GM12878 (cell line): ENCODE data around the gene GRIN2D. TPM values are rescaled to one million over a fixed set of nuclear protein-coding genes. Genes with fewer than 3 reads are reported as not detected.
A peak's percentile ranks its signal among the peaks of the same experiment; 100 is the strongest.

ENCODE experiments used
- ATAC-seq: fragments of 200-7000 bp; cut with Tn5 transposase; 3 replicates; pipeline ENCODE4 v1.9.1; 2020; ENCODE audit warnings: mild to moderate bottlenecking, moderate library complexity
- BruUV-seq: library from RNA; stranded (reverse); fragments of 400-500 nt; replicated peaks from 2 replicates; lab custom pipeline; 2021; lab: Mats Ljungman, UMichigan
- CTCF ChIA-PET: fragments of 300-600 bp; sonication (Branson Sonifier 250); formaldehyde crosslinking; extraction: SDS; loops from one replicate; lab custom pipeline; 2021; ENCODE audit warnings: inconsistent platforms; lab: Yijun Ruan, JAX
- POLR2A ChIA-PET: fragments of 350-600 bp; formaldehyde crosslinking; extraction: SDS; loops from one replicate; lab custom pipeline; 2021; ENCODE audit warnings: inconsistent platforms; lab: Charles Lee
- RAD21 ChIA-PET: fragments of 300-600 bp; sonication (Branson Sonifier 250); formaldehyde crosslinking; loops from one replicate; lab custom pipeline; 2023; ENCODE audit warnings: antibody characterized with exemption; ENCODE audit not compliant: unreplicated experiment; lab: Charles Lee
- SMC1A ChIA-PET: fragments of 300-600 bp; sonication (Branson Sonifier 250); formaldehyde crosslinking; loops from one replicate; lab custom pipeline; 2023; ENCODE audit not compliant: unreplicated experiment, uncharacterized antibody; lab: Charles Lee
- DNase-seq: peaks from one replicate; pipeline ENCODE4 v3.0.0-alpha.2; 2011; ENCODE audit warnings: low read depth, low spot score
- FAIRE-seq: peaks from 3 replicates; lab custom pipeline; 2011; peaks lifted over from hg19 to GRCh38; lab: Jason Lieb, UNC
- H2AFZ ChIP-seq: 2 replicates; pipeline ENCODE4 v1.6.0; 2011; ENCODE audit warnings: low read depth, low read length, control low read depth; ENCODE audit not compliant: control insufficient read depth
- H3K27ac ChIP-seq: 2 replicates; pipeline ENCODE4 v1.5.1; 2011; ENCODE audit warnings: control low read depth; ENCODE audit not compliant: control insufficient read depth, insufficient read depth
- H3K27me3 ChIP-seq, 2 experiments: replicated peaks in 1 of 2; 2 replicates each; pipeline versions ENCODE4 v1.6.0 to v1.6.1; 2011; ENCODE audit warnings: low read length in 1 of 2; ENCODE audit not compliant: control insufficient read depth in 2 of 2, insufficient read depth in 2 of 2
- H3K36me3 ChIP-seq, 2 experiments: 2 replicates each; pipeline ENCODE4 v1.5.1; 2011; ENCODE audit warnings: low read length in 1 of 2; ENCODE audit not compliant: control insufficient read depth in 2 of 2, insufficient read depth in 2 of 2
- H3K4me1 ChIP-seq: 2 replicates; pipeline ENCODE4 v1.6.1; 2011; ENCODE audit warnings: mild to moderate bottlenecking, low read length, moderate library complexity, mixed read lengths; ENCODE audit not compliant: control insufficient read depth, insufficient read depth
- H3K4me2 ChIP-seq: 2 replicates; pipeline ENCODE4 v1.6.0; 2011; ENCODE audit warnings: control low read depth; ENCODE audit not compliant: control insufficient read depth, insufficient read depth
- H3K4me3 ChIP-seq: fragments of 200-600 bp; sonication (generic); 2 replicates; pipeline ENCODE4 v1.5.1; 2016
- H3K79me2 ChIP-seq: 2 replicates; pipeline ENCODE4 v1.6.0; 2011; ENCODE audit warnings: low read length; ENCODE audit not compliant: control insufficient read depth, insufficient read depth
- H3K9ac ChIP-seq: 2 replicates; pipeline ENCODE4 v1.8.0; 2011; ENCODE audit warnings: low read length, control low read depth, mixed read lengths; ENCODE audit not compliant: control insufficient read depth, insufficient read depth
- H3K9me3 ChIP-seq: replicated peaks from 3 replicates; pipeline ENCODE4 v1.5.1; 2011; ENCODE audit warnings: mild to moderate bottlenecking, low read length; ENCODE audit not compliant: control insufficient read depth, insufficient read depth
- H4K20me1 ChIP-seq: 2 replicates; pipeline ENCODE4 v1.6.0; 2011; ENCODE audit not compliant: control insufficient read depth, insufficient read depth
- BCLAF1 ChIP-seq: fragments of 450-650 bp; IDR thresholded peaks from 2 replicates; pipeline ENCODE4 v1.6.1; 2017; ENCODE audit warnings: antibody characterized with exemption, mild to moderate bottlenecking, moderate library complexity
- CBX5 ChIP-seq: sonication (generic); IDR thresholded peaks from 2 replicates; pipeline ENCODE4 v1.6.1; 2016; ENCODE audit warnings: low read depth, moderate library complexity, mild to moderate bottlenecking, inconsistent platforms
- CREB1 ChIP-seq: IDR thresholded peaks from 2 replicates; pipeline ENCODE4 v1.6.1; 2012; ENCODE audit warnings: low read depth, mild to moderate bottlenecking, inconsistent platforms
- EED ChIP-seq: sonication (generic); IDR thresholded peaks from 2 replicates; pipeline ENCODE4 v1.6.1; 2016; ENCODE audit warnings: antibody characterized with exemption, low read depth
- GATAD2B ChIP-seq: fragments of 450-650 bp; conservative IDR thresholded peaks from 2 replicates; pipeline ENCODE4 v1.6.1; 2017; ENCODE audit warnings: low read depth, mild to moderate bottlenecking, moderate library complexity
- MYC ChIP-seq: IDR thresholded peaks from 2 replicates; pipeline ENCODE4 v1.6.1; 2011; ENCODE audit warnings: mild to moderate bottlenecking, low read length, moderate library complexity, inconsistent platforms; ENCODE audit not compliant: insufficient read depth, insufficient replicate concordance, insufficient read length, severe bottlenecking
- NR2C2 ChIP-seq: IDR thresholded peaks from 2 replicates; pipeline ENCODE4 v1.6.1; 2011; ENCODE audit warnings: borderline replicate concordance, low read depth; ENCODE audit not compliant: control insufficient read depth, insufficient read length
- PKNOX1 ChIP-seq: fragments of 450-650 bp; IDR thresholded peaks from 2 replicates; pipeline ENCODE4 v1.6.1; 2016; ENCODE audit warnings: mild to moderate bottlenecking
- REST ChIP-seq: IDR thresholded peaks from 2 replicates; pipeline ENCODE4 v1.6.1; 2012; ENCODE audit warnings: mild to moderate bottlenecking, low read depth, low read length
- SMAD1 ChIP-seq: fragments of 450-650 bp; IDR thresholded peaks from 2 replicates; pipeline ENCODE4 v1.6.1; 2018; ENCODE audit warnings: mild to moderate bottlenecking, low read depth; ENCODE audit not compliant: partially characterized antibody
- SP1 ChIP-seq: IDR thresholded peaks from one replicate; pipeline ENCODE4 v1.6.1; 2011; ENCODE audit warnings: low read depth, low read length
- SREBF2 ChIP-seq: IDR thresholded peaks from 2 replicates; pipeline ENCODE4 v1.6.1; 2012; ENCODE audit warnings: mild to moderate bottlenecking, low read length
- YY1 ChIP-seq: IDR thresholded peaks from 2 replicates; pipeline ENCODE4 v1.6.1; 2011; ENCODE audit warnings: low read depth, mild to moderate bottlenecking, low read length
- ZNF24 ChIP-seq: fragments of 450-650 bp; IDR thresholded peaks from 2 replicates; pipeline ENCODE4 v1.6.1; 2017; ENCODE audit warnings: antibody characterized with exemption, mild to moderate bottlenecking
- WGBS: methylation state at CpG from one replicate; pipeline ENCODE4 v1.1.6; 2016; ENCODE audit warnings: low lambda C conversion rate; ENCODE audit not compliant: insufficient replicate concordance, insufficient coverage; ENCODE audit errors: missing lambda C conversion rate; 5-methylcytosine and 5-hydroxymethylcytosine counted together
- in situ Hi-C: fragments of 300-500 bp; cut with MboI; formaldehyde crosslinking; loops from 9 replicates; pipeline ENCODE4 v1.14.3; 2018; ENCODE audit warnings: mixed read lengths
- intact Hi-C: fragments of 100-400 bp; cut with micrococcal nuclease; formaldehyde crosslinking; loops from one replicate; pipeline ENCODE4 v1.14.2; 2022; ENCODE audit not compliant: unreplicated experiment
- polyA plus RNA-seq, 11 experiments: library from polyadenylated mRNA; depleted of rRNA in 4 of 11; unstranded in 6 of 11; stranded (reverse) in 5 of 11; fragments of >200 nt; fragmentation: Nextera tagmentation in 4 of 11; fragmentation: Illumina TruSeq in 1 of 11; extraction: Ambion mirVana in 4 of 11; extraction: Trizol in 1 of 11; gene quantifications; 1 replicate in 1 of 11; 2 replicates in 10 of 11; pipeline versions ENCODE4 v1.2.1 to v1.2.3, GENCODE V29; 2011 to 2016; ENCODE audit warnings: inconsistent platforms in 2 of 11, missing spikeins in 2 of 11, low read depth in 1 of 11
- total RNA-seq, 4 experiments: library from RNA; depleted of rRNA in 3 of 4; stranded (reverse); fragments of >200 nt in 3 of 4; fragmentation: Illumina TruSeq in 1 of 4; extraction: Trizol in 1 of 4; gene quantifications; 2 replicates each; pipeline versions ENCODE4 v1.2.1 to v1.2.3, GENCODE V29; 2013 to 2021

GRIN2D gene
- total and polyA plus RNA-seq, 10 of the 15 experiments (the other 5 are each of a cell fraction or from before 2014, with no cell fraction given), result 0.03 to 0.38 (median 0.04) TPM; not detected in 3

- no peak for TF ChIP-seq MYC
- TF ChIP-seq, all 136 proteins: peak for 0
These were observed 20.6 kb downstream of the GRIN2D start (continued) for GRCh38 chr19:48413879-48414587.

- no peaks in the 10 kb centered on the region for H4K20me1 ChIP-seq
- 10% methylated on average over 9 of the region's 14 CpGs for WGBS
- peaks cover 8% of the 10 kb centered on the region for H3K4me1 ChIP-seq
- DNase-seq (no peak), FAIRE-seq (peak; percentile 75), ATAC-seq (peak; percentile 73)
- H3K9me3 ChIP-seq, result no peaks in the 10 kb centered on the region
- no peak overlapping the region for H3K4me3 ChIP-seq
- ChIA-PET RAD21 (no interaction called here), SMC1A (no interaction called here), POLR2A (no interaction called here), CTCF (interaction anchor here (1.2 kb wide), 1 partner anchor 24 kb away, joined by 3 read pairs; the partner anchor contains the start of gene KDELR1)
- no peak overlapping the region for H3K27ac ChIP-seq
- H3K79me2 ChIP-seq, result no peaks in the 10 kb centered on the region
- H3K36me3 ChIP-seq, result no peaks in the 10 kb centered on the region
- BruUV-seq, result no TSS peak
- no peak overlapping the region for H2AFZ ChIP-seq
- in situ Hi-C loops (no loop called here), intact Hi-C loops (no loop called here)
- 0 out of 2 replicates have a peak overlapping the region, but pooled peaks have one; percentile 24 for H3K4me2 ChIP-seq
- no peak for TF ChIP-seq SMAD1
- no peak for TF ChIP-seq GATAD2B
- no peak for TF ChIP-seq REST
- no peak for TF ChIP-seq CBX5
- no peak for TF ChIP-seq PKNOX1
- no peak for TF ChIP-seq YY1
- TF ChIP-seq CREB1, result no peak
- no peak for TF ChIP-seq MYC
- TF ChIP-seq BCLAF1, result no peak
- no peak for TF ChIP-seq EED
- TF ChIP-seq NR2C2, result no peak
- TF ChIP-seq SP1, result no peak
- TF ChIP-seq SREBF2, result no peak
- no peak for TF ChIP-seq ZNF24
- H3K27me3 ChIP-seq, result no peaks in the 10 kb centered on the region; a peak in 1 of 4 replicates
- no peak overlapping the region for H3K9ac ChIP-seq
These were observed 21.9 kb downstream of the GRIN2D start for GRCh38 chr19:48415395-48415794.
